ENCODE data around the gene SSH3. TPM values are rescaled to one million over a fixed set of nuclear protein-coding genes. Genes with fewer than 3 reads are reported as not detected.
"Not testable (repeated sequence)": the region's sequence is repeated elsewhere in the genome, so short reads cannot be mapped to it uniquely, and the experiment has no call there.

Gene SSH3
- total RNA-seq, 3 donors from 2014 or later, result 55.8 to 87.0 (median 57.6) TPM

GRCh38 chr11:67315325-67315909 is 12.1 kb downstream of the SSH3 start:
- H3K9me3 ChIP-seq, result no peaks in the 10 kb centered on the region
- H3K4me1 ChIP-seq (ENCODE audit: low read depth), result peaks cover 11% of the 10 kb centered on the region
- ATAC-seq (no peak), DNase-seq (no peak)
- H3K36me3 ChIP-seq (ENCODE audit: low read depth), result no peaks in the 10 kb centered on the region
- intact Hi-C loops (cut with DNase I, micrococcal nuclease), result loop anchor here in 1 of 2 donors (5.0 kb wide), 1 partner anchor 48 kb away; the partner anchor contains the start of gene GRK2
- H3K4me3 ChIP-seq, result no peak overlapping the region
- TF ChIP-seq CTCF (IDR thresholded peaks at IDR 0.05), result no peak

GRCh38 chr11:67316882-67317204 is 13.5 kb downstream of the SSH3 start:
- TF ChIP-seq CTCF (IDR thresholded peaks at IDR 0.05), result no peak
- ATAC-seq, result no peak
- Histone ChIP-seq H3K4me1 (ENCODE audit: low read depth) (peaks cover 11% of the 10 kb centered on the region), H3K9me3 (no peaks in the 10 kb centered on the region), H3K4me3 (peak overlapping the region; percentile 74), H3K36me3 (ENCODE audit: low read depth) (no peaks in the 10 kb centered on the region)
- DNase-seq, result no peak
- intact Hi-C loops (cut with DNase I, micrococcal nuclease), result loop anchor here in 1 of 2 donors (5.0 kb wide), 1 partner anchor 50 kb away; the partner anchor contains the start of gene GRK2

GRCh38 chr11:67317205-67317887 is 14.0 kb downstream of the SSH3 start:
- Histone ChIP-seq H3K4me3 (peak overlapping the region; percentile 74), H3K9me3 (no peaks in the 10 kb centered on the region), H3K36me3 (ENCODE audit: low read depth) (no peaks in the 10 kb centered on the region), H3K4me1 (ENCODE audit: low read depth) (peaks cover 11% of the 10 kb centered on the region)
- ATAC-seq (peak; percentile 88), DNase-seq (peak; percentile 97 to 99 (median 98))
- TF ChIP-seq CTCF (IDR thresholded peaks at IDR 0.05), result peak; percentile 74
- intact Hi-C loops (cut with DNase I, micrococcal nuclease), result loop anchor here in 1 of 2 donors (5.0 kb wide), 1 partner anchor 50 kb away; the partner anchor contains the start of gene GRK2

- no peaks in the 10 kb centered on the region for H3K9me3 ChIP-seq
- ATAC-seq (peak; percentile 60), DNase-seq (peak in 2 of 3 donors; percentile 52 to 77)
- no peaks in the 10 kb centered on the region for H3K36me3 ChIP-seq (ENCODE audit: low read depth)
- peak overlapping the region; percentile 74 for H3K4me3 ChIP-seq
- peaks cover 7% of the 10 kb centered on the region for H3K4me1 ChIP-seq (ENCODE audit: low read depth)
- intact Hi-C loops (cut with DNase I, micrococcal nuclease), result loop anchor here in 1 of 2 donors (5.0 kb wide), 1 partner anchor 51 kb away; the partner anchor contains the start of gene GRK2
- no peak for TF ChIP-seq CTCF (IDR thresholded peaks at IDR 0.05)
Observed at GRCh38 chr11:67317888-67318555, 14.7 kb downstream of the SSH3 start.

GRCh38 chr11:67318876-67319275 is 15.5 kb downstream of the SSH3 start:
- not testable (repeated sequence) for DNase-seq; H3K4me1 ChIP-seq (ENCODE audit: low read depth); H3K4me3 ChIP-seq; H3K9me3 ChIP-seq; H3K36me3 ChIP-seq (ENCODE audit: low read depth); ATAC-seq
- intact Hi-C loops (cut with DNase I, micrococcal nuclease), result loop anchor here in 1 of 2 donors (5.0 kb wide), 1 partner anchor 52 kb away; the partner anchor contains the start of gene GRK2

- H3K36me3 ChIP-seq (ENCODE audit: low read depth), result no peaks in the 10 kb centered on the region
- H3K4me3 ChIP-seq, result no peak overlapping the region
- no peak for DNase-seq
- H3K9me3 ChIP-seq, result no peaks in the 10 kb centered on the region
- ATAC-seq, result no peak
- intact Hi-C loops (cut with DNase I, micrococcal nuclease), result no loop called here
- H3K4me1 ChIP-seq (ENCODE audit: low read depth), result no peaks in the 10 kb centered on the region
- no peak for TF ChIP-seq CTCF (IDR thresholded peaks at IDR 0.05)
Observed at GRCh38 chr11:67320011-67320410, 16.7 kb downstream of the SSH3 start.
